Stimulated activated CD8-positive, alpha-beta memory T cell treated with anti-CD3 and anti-CD28 coated beads, Interleukin-7, amount 100 ng/mL, for 1 hour (primary cell): ENCODE data around the gene CCNK.

Source experiments
- DNase-seq, 2 donors: peaks; one replicate each; pipeline ENCODE4 v3.0.0-alpha.2; 2020; ENCODE audit warnings: low read depth in 2 of 2

CCNK gene

DNA sequence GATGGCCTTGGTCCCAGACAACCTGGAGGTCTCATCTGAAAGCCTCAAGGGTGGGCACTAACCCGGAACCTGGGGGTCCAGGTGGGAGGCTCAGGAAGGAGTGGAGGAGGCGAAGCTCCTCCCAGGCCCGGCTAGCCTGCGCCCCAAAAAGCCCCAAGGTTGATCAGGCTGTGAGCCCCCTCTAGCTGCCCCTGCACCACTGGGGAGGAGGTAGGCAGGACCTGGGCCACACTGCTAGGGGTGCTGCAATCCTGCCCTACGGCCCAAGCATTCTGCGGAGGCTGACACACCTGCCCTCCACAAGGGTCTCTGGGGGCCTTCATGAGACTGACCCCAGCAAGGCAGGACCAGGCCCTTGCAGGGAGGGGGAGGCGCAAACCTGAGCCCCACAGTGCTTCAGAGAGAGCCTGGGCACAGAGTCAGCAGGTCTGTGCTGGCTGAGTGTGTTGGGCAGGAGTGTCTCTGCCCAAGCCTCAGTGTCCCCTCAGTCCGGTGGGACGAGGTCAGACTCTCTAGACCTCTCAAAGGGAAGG, 70.9 kb downstream of the CCNK start:
- DNase-seq, result no peak

DNA sequence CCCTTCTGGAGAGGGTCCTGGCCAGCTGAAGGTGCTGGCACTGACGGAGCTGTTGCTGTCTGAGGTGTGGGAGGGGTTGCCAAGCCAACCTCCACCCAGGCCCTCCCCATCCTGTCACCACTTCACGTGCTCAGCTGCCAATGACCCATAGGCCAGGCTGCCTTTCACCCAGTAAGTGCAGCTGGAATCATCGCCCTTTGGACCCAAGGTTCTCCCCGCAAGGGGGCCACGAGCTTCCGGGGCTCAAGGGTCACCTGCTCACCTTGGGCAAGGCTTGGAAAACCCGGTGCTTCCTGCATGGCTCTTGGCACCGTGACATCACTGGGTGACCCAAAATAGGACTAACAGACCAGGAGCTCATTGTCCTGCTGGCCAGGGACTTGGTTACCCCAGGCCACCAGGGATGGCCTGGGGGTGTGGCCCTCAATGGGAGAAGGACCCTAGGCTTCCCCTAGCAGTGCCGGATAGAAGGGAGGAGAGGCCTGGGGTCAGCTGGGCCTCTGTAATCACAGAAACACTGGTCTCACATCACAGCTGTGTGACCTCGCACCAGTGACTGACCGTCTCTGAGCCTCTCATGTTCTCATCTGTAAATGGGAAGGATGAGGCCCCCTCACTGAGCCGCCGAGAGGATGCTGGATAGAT, 71.5 kb downstream of the CCNK start:
- no peak for DNase-seq

DNA sequence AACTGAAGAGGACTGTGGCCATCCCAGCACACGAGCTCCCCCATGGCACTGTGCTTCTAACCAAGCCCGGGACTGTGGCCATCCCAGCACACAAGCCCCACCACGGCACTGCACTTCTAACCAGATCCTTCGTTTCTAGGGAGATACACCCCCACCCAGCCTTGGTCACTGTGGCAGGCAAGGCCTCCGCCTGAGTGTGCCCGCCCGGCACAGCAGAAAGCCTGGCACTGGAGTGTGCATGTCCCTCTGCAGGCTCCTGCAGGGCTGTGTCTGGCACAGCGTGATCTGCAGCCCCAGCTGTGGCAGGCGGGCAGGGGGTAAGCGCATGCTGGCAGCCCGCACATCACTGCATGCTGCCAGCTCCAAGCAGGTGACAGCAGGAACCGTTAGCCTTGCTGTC, 73.0 kb downstream of the CCNK start:
- no peak for DNase-seq

DNA sequence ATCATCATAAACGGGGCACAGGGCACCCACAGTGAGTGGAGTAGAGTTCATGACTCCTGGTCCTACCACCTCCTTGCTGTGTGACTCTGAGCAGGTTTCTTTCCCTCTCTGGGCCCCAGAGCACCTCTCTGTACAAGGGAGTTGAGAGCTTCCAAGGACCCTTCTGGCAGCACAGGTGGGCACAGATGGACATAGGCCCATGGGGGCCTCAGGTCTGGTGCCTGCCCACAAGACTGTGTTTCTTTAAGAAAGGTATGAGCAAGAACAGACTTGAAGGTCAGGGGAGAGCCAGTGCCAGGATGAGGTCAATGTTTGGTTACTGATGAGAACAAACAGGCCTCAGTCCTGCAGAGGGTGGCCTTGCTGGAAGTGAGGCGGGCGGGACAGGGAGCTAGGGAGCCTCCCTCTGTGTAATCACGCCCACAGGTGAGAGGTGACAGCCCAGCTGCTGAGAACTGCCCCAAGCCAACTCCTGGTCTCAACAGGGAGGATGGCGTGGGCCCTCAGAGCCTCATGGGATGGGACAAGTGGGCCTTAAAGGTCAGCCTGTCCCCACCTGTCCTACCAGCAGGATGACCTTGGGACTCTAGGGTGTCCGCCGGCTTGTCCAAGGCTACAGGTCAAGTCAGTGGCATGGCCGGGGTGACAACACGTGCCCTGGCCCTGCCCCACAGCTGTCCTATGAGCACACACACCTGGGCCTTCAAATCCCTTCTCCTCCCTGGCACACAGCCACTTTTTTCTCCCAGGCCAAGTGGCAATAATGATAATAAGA, 73.7 kb downstream of the CCNK start:
- DNase-seq, result no peak

DNA sequence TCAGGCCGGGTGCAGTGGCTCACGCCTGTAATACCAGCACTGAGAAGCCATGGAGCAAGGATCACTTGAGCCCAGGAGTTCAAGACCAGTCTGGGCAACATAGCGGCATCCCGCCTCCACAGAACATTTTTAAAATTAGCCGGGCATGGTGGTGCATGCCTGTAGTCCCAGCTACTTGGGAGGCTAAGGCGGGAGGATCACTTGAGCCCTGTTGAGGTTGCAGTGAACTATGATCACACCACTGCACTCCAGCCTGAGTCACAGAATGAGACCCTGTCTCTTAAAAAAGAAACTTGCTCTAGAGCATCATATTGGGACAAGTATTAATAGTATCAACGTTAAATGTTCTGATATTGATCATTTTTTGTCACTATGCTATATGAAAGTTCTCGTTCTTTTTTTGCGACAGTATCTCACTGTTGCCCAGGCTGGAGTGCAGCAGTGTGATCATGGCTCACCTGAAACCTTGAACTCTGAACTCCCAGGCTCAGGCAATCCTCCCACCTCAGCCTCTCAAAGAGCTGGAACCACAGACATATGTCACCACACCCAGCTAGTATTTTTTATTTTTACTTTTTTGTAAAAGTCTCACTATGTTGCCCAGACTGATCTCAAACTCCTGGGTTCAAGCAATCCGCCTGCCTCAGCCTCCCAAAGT, 75.1 kb downstream of the CCNK start:
- no peak for DNase-seq

DNA sequence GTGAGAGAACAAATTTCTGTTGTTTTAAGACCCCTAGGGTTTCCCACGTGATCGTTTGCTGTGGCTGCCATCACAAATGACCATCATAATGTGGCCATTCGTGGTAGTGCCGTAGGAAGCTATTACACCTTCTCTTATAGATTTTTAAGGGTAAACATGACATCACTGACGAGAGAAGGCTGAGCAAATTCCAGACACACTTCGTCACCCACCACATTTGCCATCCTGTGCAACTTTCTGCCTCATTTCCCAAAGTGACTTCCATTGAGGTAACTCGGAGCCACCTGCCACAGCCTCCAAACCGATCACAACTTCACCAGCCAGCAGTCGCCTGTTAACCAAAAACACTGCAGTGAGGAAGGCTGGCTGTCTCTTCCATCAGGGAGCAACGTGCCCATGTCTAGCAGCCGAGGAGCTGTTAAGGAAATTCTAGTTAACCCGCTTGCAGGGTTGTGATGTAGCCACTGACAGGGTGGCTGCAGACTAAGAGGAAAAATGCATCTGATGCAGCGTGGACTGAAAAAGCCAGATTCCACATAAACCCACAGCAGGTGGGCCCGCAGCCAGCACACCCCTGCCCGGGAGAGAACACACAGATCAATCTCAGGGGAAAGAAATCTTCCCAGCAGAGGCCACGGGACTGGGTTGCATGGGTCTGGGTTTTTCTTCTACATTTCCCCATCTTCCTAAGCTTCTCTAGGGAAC, 78.2 kb downstream of the CCNK start:
- DNase-seq, result no peak

DNA sequence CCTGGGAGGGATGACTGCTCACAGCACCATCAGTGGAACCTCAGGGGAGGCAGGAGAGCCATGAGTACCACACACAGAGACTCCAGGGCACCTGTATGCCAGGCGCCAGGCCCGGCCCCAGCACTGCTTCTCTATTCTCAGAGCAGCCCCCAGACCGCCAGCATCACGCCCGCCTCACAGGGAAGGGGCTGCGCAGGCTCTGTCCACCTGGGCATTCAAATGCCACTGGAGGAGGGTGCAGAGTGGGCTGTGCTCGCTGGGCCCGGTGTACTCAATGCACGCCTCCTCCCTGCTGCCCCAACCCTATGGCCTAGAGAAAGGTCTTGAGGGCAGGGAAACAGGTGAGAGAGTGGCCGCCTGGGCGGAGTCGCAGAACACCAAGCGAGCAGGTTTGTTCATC, 79.2 kb downstream of the CCNK start:
- DNase-seq, result no peak

DNA sequence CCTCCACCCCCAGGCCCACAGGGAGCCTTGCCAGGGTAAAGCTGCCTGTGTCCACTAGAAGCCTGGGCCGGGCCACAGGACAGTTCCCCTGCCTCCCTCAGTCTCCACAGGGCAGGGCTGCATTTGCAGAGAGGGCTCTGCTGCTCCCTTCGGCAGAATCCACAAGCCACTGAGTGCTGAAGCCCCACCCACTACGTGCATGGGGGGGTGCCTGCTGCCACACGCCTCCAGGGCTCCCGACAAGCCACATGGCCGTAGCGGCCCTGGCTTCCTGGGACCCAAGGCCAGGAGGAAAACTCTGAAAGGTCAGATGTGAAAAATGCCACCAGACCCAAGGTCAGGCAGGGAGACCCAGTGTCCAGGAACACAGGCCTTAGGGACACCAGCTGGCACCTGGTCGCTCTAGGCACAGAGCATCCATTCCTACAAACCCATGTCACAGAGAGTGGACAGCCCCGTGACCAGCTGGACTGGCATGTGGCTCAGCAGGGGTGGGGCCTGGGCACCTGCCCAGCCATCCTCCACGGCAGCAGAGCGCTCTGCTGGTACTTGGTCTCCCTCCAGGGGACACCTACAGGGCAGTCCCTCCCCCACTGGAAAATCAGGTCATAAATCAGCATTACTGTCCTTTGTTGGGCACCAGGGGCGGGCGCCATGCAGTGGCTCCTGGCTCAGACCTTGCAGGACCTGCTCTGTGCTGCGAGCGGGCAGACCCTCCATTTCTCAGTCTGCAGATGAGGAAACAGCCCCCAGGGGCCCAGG, 79.9 kb downstream of the CCNK start:
- DNase-seq, result no peak

DNA sequence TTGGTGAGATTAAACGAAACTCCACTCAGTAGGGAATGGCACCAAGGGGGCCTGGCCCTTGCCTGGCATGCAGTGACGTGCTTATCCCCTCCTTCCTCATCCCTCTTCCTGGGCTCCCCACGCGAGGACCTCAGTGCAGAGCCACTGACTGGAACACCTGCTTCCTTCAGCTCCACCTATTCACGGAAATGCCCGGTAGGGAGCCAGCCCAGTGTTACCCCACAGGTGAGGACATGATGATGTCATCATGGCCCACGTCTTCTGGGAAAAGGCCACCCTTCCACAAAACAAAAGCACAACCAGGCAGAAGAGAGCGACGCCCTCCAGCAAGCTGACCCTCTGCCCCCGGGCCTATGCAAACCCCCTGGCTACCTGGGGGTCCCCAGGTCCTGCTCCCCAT, 80.7 kb downstream of the CCNK start:
- DNase-seq, result no peak
